ENCODE results near the gene STK24. TPM values are rescaled to one million over a fixed set of nuclear protein-coding genes. Genes with fewer than 3 reads are reported as not detected.

The STK24 gene
- total RNA-seq, 2 donors from 2014 or later: 35.0 to 56.7 TPM

- Histone ChIP-seq H3K9me3 (no peaks in the 10 kb centered on the region), H3K27ac (no peak overlapping the region), H3K27me3 (no peaks in the 10 kb centered on the region), H3K4me1 (peaks cover 26% of the 10 kb centered on the region), H3K4me3 (no peak overlapping the region), H3K36me3 (replicated peaks in 1 of 2; ENCODE audit: insufficient read depth in 1 of 2, low read depth in 2 of 2) (no peaks in the 10 kb centered on the region)
- intact Hi-C loops (cut with DNase I): loop anchor here (10.0 kb wide), 1 partner anchor 258 kb away; the partner anchor contains the start of gene FARP1
- no peak for TF ChIP-seq CTCF (IDR thresholded peaks at IDR 0.05)
- no peak for TF ChIP-seq POLR2A (IDR thresholded peaks at IDR 0.05)
- DNase-seq (no peak), ATAC-seq (no peak)
- WGBS, 2 donors: 93 to 97% methylated on average over 2 of the region's 2 CpGs
Observed at GRCh38 chr13:98403076-98403475, 173.8 kb downstream of the STK24 start.

- peaks cover 25% of the 10 kb centered on the region for H3K4me1 ChIP-seq
- ATAC-seq (no peak), DNase-seq (no peak)
- no peak overlapping the region for H3K27ac ChIP-seq
- WGBS, 2 donors: 72 to 77% methylated on average over 12 to 13 of the region's 13 CpGs
- no peaks in the 10 kb centered on the region for H3K36me3 ChIP-seq (replicated peaks in 1 of 2; ENCODE audit: insufficient read depth in 1 of 2, low read depth in 2 of 2)
- no peak for TF ChIP-seq POLR2A (IDR thresholded peaks at IDR 0.05)
- no peak for TF ChIP-seq CTCF (IDR thresholded peaks at IDR 0.05)
- intact Hi-C loops (cut with DNase I): loop anchor here (10.0 kb wide), 1 partner anchor 257 kb away; the partner anchor contains the start of gene FARP1
- no peaks in the 10 kb centered on the region for H3K9me3 ChIP-seq
- H3K4me3 ChIP-seq: no peak overlapping the region
- no peaks in the 10 kb centered on the region for H3K27me3 ChIP-seq
Observed at GRCh38 chr13:98401934-98402333, 175.0 kb downstream of the STK24 start.

- 74 to 85% methylated on average over 4 of the region's 4 CpGs for WGBS, 2 donors
- Histone ChIP-seq H3K4me3 (no peak overlapping the region), H3K27ac (no peak overlapping the region), H3K4me1 (peaks cover 3% of the 10 kb centered on the region), H3K9me3 (no peaks in the 10 kb centered on the region), H3K27me3 (no peaks in the 10 kb centered on the region), H3K36me3 (replicated peaks in 1 of 2; ENCODE audit: insufficient read depth in 1 of 2, low read depth in 2 of 2) (peaks cover 0 to 5% of the 10 kb centered on the region in 2 donors)
- ATAC-seq (no peak), DNase-seq (no peak)
- intact Hi-C loops (cut with DNase I): loop anchor here (10.0 kb wide), 1 partner anchor 255 kb away; the partner anchor contains the start of gene FARP1
- TF ChIP-seq CTCF (IDR thresholded peaks at IDR 0.05): no peak
- no peak for TF ChIP-seq POLR2A (IDR thresholded peaks at IDR 0.05)
Observed at GRCh38 chr13:98399756-98400155, 177.2 kb downstream of the STK24 start.

GRCh38 chr13:98398581-98398980 is 178.3 kb downstream of the STK24 start:
- 86 to 91% methylated on average over 5 of the region's 5 CpGs for WGBS, 2 donors
- no peaks in the 10 kb centered on the region for H3K27me3 ChIP-seq
- H3K36me3 ChIP-seq (replicated peaks in 1 of 2; ENCODE audit: insufficient read depth in 1 of 2, low read depth in 2 of 2): peaks cover 0 to 5% of the 10 kb centered on the region in 2 donors
- DNase-seq: no peak
- TF ChIP-seq CTCF (IDR thresholded peaks at IDR 0.05) (no peak), POLR2A (IDR thresholded peaks at IDR 0.05) (no peak)
- H3K27ac ChIP-seq: no peak overlapping the region
- no peaks in the 10 kb centered on the region for H3K9me3 ChIP-seq
- no peak overlapping the region for H3K4me3 ChIP-seq
- ATAC-seq: no peak
- H3K4me1 ChIP-seq: no peaks in the 10 kb centered on the region
- intact Hi-C loops (cut with DNase I): no loop called here

GRCh38 chr13:98397861-98398260 is 179.0 kb downstream of the STK24 start:
- TF ChIP-seq CTCF (IDR thresholded peaks at IDR 0.05) (no peak), POLR2A (IDR thresholded peaks at IDR 0.05) (no peak)
- H3K9me3 ChIP-seq: no peaks in the 10 kb centered on the region
- H3K4me1 ChIP-seq: no peaks in the 10 kb centered on the region
- ATAC-seq (no peak), DNase-seq (no peak)
- no peaks in the 10 kb centered on the region for H3K27me3 ChIP-seq
- H3K27ac ChIP-seq: no peak overlapping the region
- intact Hi-C loops (cut with DNase I): no loop called here
- peaks cover 0 to 5% of the 10 kb centered on the region in 2 donors for H3K36me3 ChIP-seq (replicated peaks in 1 of 2; ENCODE audit: insufficient read depth in 1 of 2, low read depth in 2 of 2)
- 84% methylated on average over 7 of the region's 7 CpGs for WGBS, 2 donors
- H3K4me3 ChIP-seq: no peak overlapping the region
